GM18861 (cell line): ENCODE measurements around the gene SLC6A3.
"Not testable (repeated sequence)": the region's sequence is repeated elsewhere in the genome, so short reads cannot be mapped to it uniquely, and the experiment has no call there.

ENCODE experiments used
- ATAC-seq: cut with Tn5 transposase; IDR thresholded peaks from one replicate; pipeline ENCODE4 v1.9.1; 2021; ENCODE audit not compliant: unreplicated experiment

The SLC6A3 gene

GRCh38 chr5:1422522-1422921 lies 22.7 kb downstream of the SLC6A3 start:
- ATAC-seq, result not testable (repeated sequence)

- no peak for ATAC-seq
These were observed 23.5 kb downstream of the SLC6A3 start for GRCh38 chr5:1421521-1422341.

DNA sequence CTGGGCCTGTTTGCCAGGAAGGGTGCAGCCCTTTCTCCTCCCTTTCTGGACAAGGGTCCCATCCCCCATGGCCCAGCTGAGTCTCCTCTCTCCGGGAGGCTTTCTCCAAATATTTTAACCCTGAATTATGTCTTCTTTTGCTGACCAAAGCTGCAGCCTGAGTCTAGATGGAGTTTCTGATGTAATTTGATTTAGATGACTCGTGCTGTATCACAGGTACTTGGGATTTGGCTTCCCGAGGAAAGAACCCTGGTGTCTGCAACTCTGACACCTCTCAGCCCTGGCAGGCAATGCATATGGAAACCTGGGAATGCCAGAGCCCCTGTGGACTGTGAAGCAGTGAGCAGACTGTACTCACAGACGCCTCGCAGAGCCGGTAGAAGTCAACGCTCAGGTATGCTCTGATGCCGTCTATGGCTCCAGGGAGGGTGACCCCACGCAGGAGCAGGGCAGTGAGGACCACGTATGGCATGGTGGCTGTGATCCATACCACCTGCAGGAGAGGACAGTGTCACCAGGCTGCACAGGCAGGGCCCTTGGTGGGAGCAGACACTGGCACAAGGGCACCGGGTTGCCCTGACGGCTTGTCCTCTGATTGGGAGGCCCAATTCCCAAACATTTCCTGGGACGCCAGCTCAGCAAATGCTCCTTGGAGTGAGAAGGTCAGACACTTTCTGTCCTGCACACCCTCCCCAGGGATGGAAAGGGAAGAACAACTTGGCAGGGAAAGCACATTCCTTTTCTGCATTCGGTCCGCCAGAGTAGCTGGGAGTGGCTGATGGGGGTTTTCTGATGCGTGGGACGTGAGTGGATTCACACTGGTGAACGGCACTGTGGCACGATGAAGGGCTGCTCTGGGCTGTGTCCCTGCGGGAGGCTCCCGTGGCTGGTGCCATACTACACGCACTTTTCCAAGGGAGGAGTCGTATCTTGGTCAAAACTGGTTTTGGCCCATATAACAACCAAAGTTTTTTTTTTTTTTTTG lies 24.7 kb downstream of the SLC6A3 start:
- ATAC-seq, result no peak

DNA sequence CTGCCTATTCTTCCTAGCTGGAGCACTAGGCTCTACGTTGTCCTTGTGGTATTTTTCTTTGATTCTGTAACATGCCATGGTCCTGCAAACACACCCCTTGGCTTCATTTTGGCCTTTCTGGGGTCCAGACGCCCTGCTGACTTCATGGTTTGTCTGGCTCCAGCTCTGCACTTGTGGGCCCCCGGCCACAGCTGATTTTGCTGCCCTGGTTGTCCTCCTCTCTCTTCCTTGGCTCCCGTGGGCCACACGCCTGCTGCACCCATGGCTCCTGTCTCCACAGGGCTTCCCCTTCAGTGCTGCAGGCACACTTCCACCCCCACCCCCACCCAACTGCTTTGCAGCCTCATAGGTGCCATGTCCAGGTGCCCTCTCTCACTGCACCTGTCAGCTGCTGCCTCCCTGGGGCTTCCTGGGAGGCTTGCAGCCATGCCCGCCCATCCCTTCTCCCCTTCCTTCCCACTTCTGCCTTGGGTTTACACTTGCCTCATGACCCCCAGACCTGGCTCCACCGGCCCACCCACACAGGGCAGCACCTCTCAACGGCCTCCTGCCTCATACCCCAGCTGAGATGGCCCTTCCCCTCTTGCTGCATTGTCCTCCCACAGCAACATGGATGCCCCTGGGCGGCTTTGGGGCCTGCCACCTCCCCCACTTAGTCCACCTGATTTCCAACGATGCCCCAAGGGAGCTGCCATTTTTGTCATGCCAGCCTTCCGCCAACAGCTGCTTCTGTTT lies 25.6 kb downstream of the SLC6A3 start:
- ATAC-seq, result no peak

- ATAC-seq, result no peak
These were observed 26.3 kb downstream of the SLC6A3 start for GRCh38 chr5:1418921-1419280.

- no peak for ATAC-seq
These were observed 26.9 kb downstream of the SLC6A3 start for GRCh38 chr5:1418238-1418920.

- ATAC-seq, result no peak
These were observed 27.5 kb downstream of the SLC6A3 start for GRCh38 chr5:1417586-1418225.

GRCh38 chr5:1416856-1417469 lies 28.3 kb downstream of the SLC6A3 start:
- ATAC-seq, result no peak

DNA sequence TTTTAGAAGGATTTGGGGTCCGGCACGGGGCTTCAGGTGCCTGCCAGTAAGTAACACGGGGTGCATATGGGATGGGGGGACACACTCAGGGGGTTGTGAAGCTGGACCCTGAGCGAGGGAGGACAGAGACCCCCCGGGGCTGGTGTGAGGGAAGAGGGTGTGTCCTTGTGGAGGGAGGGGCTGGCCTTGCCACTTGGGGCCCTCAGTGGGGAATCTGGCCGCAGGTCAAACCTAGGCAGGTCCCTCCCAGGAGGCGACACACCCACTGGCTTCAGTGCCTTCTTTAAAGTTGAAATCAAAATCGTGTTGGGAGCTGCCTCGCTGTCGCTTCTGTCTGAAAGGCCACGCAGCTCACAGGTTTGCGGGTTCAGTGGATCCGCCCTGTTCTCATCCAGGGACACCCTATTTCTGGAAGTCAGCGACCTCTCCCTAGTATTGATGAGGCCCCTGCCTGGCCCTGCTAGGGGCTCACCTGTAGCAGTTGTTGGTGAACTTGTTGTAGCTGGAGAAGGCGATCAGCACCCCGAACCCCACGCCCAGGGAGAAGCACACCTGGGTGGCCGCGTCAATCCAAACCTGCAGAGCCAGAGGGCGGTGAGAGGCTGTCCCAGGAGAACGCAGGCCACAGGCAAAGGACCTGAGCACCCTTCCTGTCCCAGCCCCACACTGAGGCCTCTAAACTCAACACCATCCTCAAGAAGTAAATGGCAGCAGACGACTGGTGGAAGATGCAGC lies 29.4 kb downstream of the SLC6A3 start:
- no peak for ATAC-seq

DNA sequence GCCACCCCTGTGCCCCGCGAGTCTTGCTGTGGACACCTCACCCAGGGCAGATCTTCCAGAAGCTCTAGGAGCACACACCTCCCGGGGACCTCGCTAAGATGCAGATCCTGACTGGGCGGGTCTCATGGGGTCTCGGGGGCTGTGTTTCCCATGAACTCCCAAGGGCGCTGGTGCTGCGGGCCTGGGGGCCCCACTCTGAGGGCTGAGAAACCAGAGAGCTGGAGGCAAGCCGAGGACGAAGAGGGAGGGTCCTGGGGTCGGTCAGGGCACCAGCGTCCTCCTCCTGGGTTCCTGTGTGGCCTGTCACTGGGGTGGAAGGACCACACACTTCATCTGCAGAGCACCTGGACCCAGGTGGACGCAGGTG lies 30.2 kb downstream of the SLC6A3 start:
- ATAC-seq, result no peak

DNA sequence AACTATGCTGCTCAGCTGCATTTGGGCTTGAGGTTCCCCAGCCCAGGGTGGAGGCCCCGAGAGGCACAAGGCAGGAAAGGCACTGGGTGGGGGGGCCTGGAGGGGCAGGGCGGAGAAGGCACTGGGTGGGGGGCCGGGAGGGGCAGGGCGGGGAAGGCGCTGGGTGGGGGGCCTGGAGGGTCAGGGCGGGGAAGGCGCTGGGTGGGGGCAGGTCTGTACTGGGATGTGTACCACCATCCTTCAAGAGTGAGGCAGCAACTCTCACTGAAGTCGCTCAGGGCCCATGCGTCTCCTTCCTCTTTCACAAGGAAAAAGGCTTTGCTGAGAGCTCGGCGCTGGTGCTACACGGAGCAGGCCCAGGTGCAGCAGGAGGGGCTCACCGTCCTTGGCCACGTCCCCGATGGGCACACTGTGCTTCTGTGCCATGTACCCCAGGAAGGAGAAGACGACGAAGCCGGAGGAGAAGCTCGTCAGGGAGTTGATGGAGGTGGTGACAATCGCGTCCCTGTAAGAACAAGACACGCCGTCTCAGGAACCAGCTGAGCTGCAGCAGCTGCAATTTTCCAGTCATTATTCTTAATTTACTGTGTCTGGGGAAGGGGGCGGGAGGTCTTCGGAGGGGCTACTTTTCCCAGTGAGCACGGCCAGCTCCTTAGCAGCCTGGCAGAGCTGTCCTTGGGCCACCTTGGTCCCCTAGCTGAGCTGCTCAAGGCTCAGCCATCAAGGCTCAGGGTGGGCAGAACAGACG lies 30.8 kb downstream of the SLC6A3 start:
- no peak for ATAC-seq

DNA sequence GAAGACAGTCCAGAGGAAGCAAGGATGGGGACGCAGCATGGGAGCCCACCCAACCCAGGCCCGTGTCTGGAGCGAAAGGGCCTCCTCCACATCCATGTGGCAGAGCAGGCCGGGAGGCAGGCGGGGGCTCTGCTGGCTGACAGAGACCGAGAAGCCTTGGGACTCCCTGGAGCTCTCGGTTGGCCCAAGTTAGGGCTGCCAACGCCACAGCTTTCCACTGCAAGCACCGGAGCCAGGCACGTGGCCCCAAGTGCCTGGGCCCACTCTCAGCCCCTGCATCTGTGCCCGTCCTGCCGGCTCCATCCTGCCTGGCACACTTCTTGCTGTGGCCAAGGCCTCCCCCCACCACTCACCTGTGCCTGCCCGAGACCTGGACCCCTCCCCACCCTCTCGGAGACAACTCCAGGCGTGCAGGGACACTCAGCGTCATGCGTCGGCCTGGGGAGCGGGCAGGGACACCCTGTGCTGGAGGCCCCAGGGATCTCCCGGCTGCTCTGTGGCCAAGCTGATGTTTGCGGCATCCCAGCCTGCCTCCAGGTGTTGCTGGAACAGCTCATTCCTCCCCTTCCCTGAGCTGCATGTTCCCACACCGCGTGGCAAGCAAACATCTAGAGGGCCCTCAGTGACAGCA lies 31.5 kb downstream of the SLC6A3 start:
- no peak for ATAC-seq

- no peak for ATAC-seq
These were observed 32.0 kb downstream of the SLC6A3 start for GRCh38 chr5:1413211-1413610.

DNA sequence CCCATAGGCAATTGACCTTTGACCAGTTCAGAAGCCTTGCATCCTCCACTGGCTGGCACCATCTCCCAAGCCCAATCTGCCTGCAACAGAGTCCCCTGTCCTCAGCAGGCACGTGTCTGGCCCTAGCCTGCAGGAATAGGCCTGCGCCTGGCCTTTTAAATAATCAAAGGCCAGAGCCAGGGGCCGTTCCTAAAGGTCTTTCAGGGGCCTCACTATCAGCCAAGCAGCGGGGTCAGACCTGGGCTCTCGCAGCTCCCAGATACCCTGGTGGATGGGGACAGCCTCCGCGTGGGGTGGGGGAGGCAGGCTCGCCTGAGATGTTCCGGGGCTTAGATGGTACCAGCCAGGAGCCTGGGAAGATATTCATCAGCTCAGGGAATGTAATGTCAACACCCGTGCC lies 32.6 kb downstream of the SLC6A3 start:
- no peak for ATAC-seq

GRCh38 chr5:1412163-1412562 lies 33.1 kb downstream of the SLC6A3 start:
- ATAC-seq, result no peak

DNA sequence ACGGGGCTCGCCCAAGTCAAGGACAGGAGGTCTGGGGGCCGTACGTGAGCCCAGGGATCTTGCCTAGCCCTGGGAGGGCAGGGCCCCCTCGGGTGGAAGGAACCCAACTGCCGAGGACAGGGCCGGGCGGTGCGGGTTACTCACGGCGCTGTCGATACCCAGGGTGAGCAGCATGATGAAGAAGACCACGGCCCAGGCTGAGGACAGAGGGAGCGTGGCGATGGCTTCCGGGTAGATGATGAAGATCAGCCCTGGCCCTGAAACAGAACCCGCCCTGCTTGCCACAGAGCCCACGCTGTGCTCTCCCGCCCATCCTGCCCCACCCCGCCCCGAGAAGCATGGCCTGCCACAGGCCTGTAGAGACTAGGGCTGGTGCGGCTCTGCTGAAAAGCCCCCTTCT lies 34.1 kb downstream of the SLC6A3 start:
- no peak for ATAC-seq

DNA sequence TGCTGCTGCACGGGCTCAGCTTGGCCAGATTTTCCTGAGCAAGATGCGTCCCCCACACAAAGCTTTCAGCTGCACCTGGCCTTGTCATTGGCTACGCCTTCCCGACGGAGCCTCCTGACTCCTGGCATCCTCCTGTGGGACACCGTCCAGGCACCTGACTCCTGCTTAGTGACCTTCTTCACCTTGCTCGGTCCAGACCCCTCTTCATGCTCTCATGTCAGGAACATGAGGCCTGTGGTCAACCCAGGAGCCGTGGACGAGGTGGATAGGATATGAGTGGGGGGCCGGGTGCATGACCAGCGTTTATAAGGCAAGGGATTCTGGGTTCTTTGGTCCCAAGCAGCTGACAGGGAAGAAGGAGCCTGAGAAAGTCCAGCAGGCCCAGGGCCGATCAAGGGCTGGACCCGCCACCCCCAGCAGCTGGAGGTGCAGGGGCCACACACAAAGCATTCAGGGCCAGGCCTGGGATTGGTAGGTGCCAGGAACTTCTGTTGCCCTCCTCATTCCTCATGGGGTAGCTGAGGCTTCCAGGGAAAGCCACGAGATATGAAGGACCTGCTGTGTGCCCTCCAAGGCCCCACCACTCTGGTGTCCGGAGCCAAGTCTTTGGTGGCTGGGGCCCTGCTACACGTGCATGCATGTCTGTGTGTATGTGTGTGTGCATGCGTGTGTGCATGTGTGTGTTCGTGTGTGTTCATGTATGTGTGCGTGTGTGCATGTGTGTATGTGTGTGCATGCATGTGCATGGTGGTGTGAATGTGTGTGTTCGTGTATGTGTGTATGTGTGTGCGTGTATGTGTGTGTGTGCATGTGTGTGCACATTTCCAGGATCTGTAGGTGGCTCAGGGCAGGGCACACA lies 34.9 kb downstream of the SLC6A3 start:
- ATAC-seq, result no peak
